PC-3 (cell line): Measurements from ENCODE around the gene CEP89. TPM values are rescaled to one million over a fixed set of nuclear protein-coding genes. Genes with fewer than 3 reads are reported as not detected.

Experiments used
- ATAC-seq: fragments of 200-7000 bp; cut with Tn5 transposase; 2 replicates; pipeline ENCODE4 v1.9.1; 2020; ENCODE audit warnings: mild to moderate bottlenecking, moderate library complexity
- BruUV-seq: library from RNA; stranded (reverse); fragments of 400-500 nt; replicated peaks from 2 replicates; lab custom pipeline; 2021; lab: Mats Ljungman, UMichigan
- CTCF ChIA-PET: fragments of 300-600 bp; sonication (Branson Sonifier 250); formaldehyde crosslinking; loops from one replicate; lab custom pipeline; 2022; ENCODE audit warnings: antibody characterized with exemption; lab: Charles Lee
- POLR2A ChIA-PET: fragments of 300-600 bp; sonication (Branson Sonifier 250); formaldehyde crosslinking; loops from one replicate; lab custom pipeline; 2022; ENCODE audit warnings: antibody characterized with exemption; ENCODE audit not compliant: unreplicated experiment; lab: Charles Lee
- DNase-seq: peaks from one replicate; pipeline ENCODE4 v3.0.0-alpha.2; 2015
- H2AFZ ChIP-seq: fragments of 300-600 bp; sonication (generic); 2 replicates; pipeline ENCODE4 v1.6.0; 2016; ENCODE audit warnings: antibody characterized with exemption, low read length
- H3F3A ChIP-seq: fragments of 300-600 bp; sonication (generic); one replicate; pipeline ENCODE4 v1.6.0; 2017; ENCODE audit warnings: antibody characterized with exemption, low read length, control low read depth, mild to moderate bottlenecking; ENCODE audit not compliant: unreplicated experiment
- H3K27ac ChIP-seq: fragments of 300-600 bp; sonication (generic); 2 replicates; pipeline ENCODE4 v1.5.1; 2016; ENCODE audit warnings: mild to moderate bottlenecking, low read length
- H3K27me3 ChIP-seq: fragments of 300-600 bp; sonication (generic); 2 replicates; pipeline ENCODE4 v1.6.1; 2016; ENCODE audit warnings: low read length, mixed read lengths
- H3K36me3 ChIP-seq: fragments of 300-600 bp; sonication (generic); 2 replicates; pipeline ENCODE4 v1.6.1; 2016; ENCODE audit warnings: low read depth, mixed run types, low read length, mixed read lengths
- H3K4me1 ChIP-seq: fragments of 300-600 bp; sonication (generic); 2 replicates; pipeline ENCODE4 v1.5.1; 2016; ENCODE audit warnings: low read length; ENCODE audit not compliant: insufficient read depth
- H3K4me2 ChIP-seq: fragments of 300-600 bp; sonication (generic); 2 replicates; pipeline ENCODE4 v1.6.0; 2016; ENCODE audit warnings: low read length
- H3K4me3 ChIP-seq: fragments of 300-600 bp; sonication (generic); 2 replicates; pipeline ENCODE4 v1.5.1; 2016; ENCODE audit warnings: mild to moderate bottlenecking, low read length, mixed read lengths
- H3K79me2 ChIP-seq: fragments of 300-600 bp; sonication (generic); 2 replicates; pipeline ENCODE4 v1.6.1; 2017; ENCODE audit warnings: low read length, mixed read lengths
- H3K9ac ChIP-seq: fragments of 300-600 bp; sonication (generic); 2 replicates; pipeline ENCODE4 v1.6.0; 2016; ENCODE audit warnings: mild to moderate bottlenecking, low read length
- H3K9me2 ChIP-seq: fragments of 300-600 bp; sonication (generic); replicated peaks from 2 replicates; pipeline ENCODE4 v1.6.1; 2016; ENCODE audit warnings: mixed run types, low read length, mixed read lengths
- H3K9me3 ChIP-seq: fragments of 300-600 bp; sonication (generic); 2 replicates; pipeline ENCODE4 v1.6.1; 2016; ENCODE audit warnings: low read length, mixed read lengths
- H4K20me1 ChIP-seq: fragments of 300-600 bp; sonication (generic); 2 replicates; pipeline ENCODE4 v1.6.1; 2016; ENCODE audit warnings: low read length, mixed read lengths
- EZH2 ChIP-seq: fragments of 300-600 bp; sonication (generic); IDR thresholded peaks from one replicate; pipeline ENCODE4 v1.6.1; 2017; ENCODE audit warnings: antibody characterized with exemption, mild to moderate bottlenecking, low read length; ENCODE audit not compliant: unreplicated experiment
- EZH2phosphoT487 ChIP-seq: fragments of 300-600 bp; sonication (generic); IDR thresholded peaks from 2 replicates; pipeline ENCODE4 v1.6.1; 2018; ENCODE audit warnings: mild to moderate bottlenecking, antibody characterized with exemption, low read length, borderline replicate concordance
- intact Hi-C: fragments of 100-400 bp; cut with micrococcal nuclease; formaldehyde crosslinking; loops from 2 replicates; pipeline ENCODE4 v1.9.0; 2023
- total RNA-seq: library from RNA; depleted of rRNA; stranded (reverse); fragments of >200 nt; gene quantifications from 2 replicates; pipeline ENCODE4 v1.2.3, GENCODE V29; 2014; rRNA removed
- TF ChIP-seq, protein P1 (sequence below): fragments of 300-600 bp; sonication (generic); conservative IDR thresholded peaks from 2 replicates; pipeline ENCODE4 v1.5.1; 2017; ENCODE audit warnings: antibody characterized with exemption, low read depth, mild to moderate bottlenecking, low read length

Gene CEP89
- total RNA-seq, 1 experiment from 2014 or later: 9.1 TPM

GRCh38 chr19:32828643-32829344 lies 143.0 kb downstream of the CEP89 start:
- H3K9ac ChIP-seq: no peak overlapping the region
- H3F3A ChIP-seq: no peaks in the 10 kb centered on the region
- POLR2A ChIA-PET: no interaction called here
- H3K36me3 ChIP-seq: no peaks in the 10 kb centered on the region
- intact Hi-C loops: no loop called here
- H3K4me3 ChIP-seq: no peak overlapping the region
- H3K9me2 ChIP-seq: no peaks in the 10 kb centered on the region
- ATAC-seq (no peak), DNase-seq (no peak)
- H3K4me2 ChIP-seq: no peak overlapping the region
- H3K27me3 ChIP-seq: no peaks in the 10 kb centered on the region
- no TSS peak for BruUV-seq
- CTCF ChIA-PET: no interaction called here
- no peaks in the 10 kb centered on the region for H3K4me1 ChIP-seq
- no peaks in the 10 kb centered on the region for H3K79me2 ChIP-seq
- TF ChIP-seq, protein P1, sequence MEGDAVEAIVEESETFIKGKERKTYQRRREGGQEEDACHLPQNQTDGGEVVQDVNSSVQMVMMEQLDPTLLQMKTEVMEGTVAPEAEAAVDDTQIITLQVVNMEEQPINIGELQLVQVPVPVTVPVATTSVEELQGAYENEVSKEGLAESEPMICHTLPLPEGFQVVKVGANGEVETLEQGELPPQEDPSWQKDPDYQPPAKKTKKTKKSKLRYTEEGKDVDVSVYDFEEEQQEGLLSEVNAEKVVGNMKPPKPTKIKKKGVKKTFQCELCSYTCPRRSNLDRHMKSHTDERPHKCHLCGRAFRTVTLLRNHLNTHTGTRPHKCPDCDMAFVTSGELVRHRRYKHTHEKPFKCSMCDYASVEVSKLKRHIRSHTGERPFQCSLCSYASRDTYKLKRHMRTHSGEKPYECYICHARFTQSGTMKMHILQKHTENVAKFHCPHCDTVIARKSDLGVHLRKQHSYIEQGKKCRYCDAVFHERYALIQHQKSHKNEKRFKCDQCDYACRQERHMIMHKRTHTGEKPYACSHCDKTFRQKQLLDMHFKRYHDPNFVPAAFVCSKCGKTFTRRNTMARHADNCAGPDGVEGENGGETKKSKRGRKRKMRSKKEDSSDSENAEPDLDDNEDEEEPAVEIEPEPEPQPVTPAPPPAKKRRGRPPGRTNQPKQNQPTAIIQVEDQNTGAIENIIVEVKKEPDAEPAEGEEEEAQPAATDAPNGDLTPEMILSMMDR: no peak
- TF ChIP-seq EZH2phosphoT487 (no peak), EZH2 (no peak)
- no peak overlapping the region for H3K27ac ChIP-seq
- H2AFZ ChIP-seq: no peak overlapping the region
- H3K9me3 ChIP-seq: no peaks in the 10 kb centered on the region
- no peaks in the 10 kb centered on the region for H4K20me1 ChIP-seq

GRCh38 chr19:32828139-32828538 lies 143.6 kb downstream of the CEP89 start:
- H3K4me2 ChIP-seq: no peak overlapping the region
- TF ChIP-seq, protein P1: no peak
- TF ChIP-seq EZH2phosphoT487 (no peak), EZH2 (no peak)
- no peaks in the 10 kb centered on the region for H3F3A ChIP-seq
- no peaks in the 10 kb centered on the region for H3K27me3 ChIP-seq
- no TSS peak for BruUV-seq
- no peak overlapping the region for H3K9ac ChIP-seq
- H4K20me1 ChIP-seq: no peaks in the 10 kb centered on the region
- H3K36me3 ChIP-seq: no peaks in the 10 kb centered on the region
- no peaks in the 10 kb centered on the region for H3K9me2 ChIP-seq
- H3K79me2 ChIP-seq: no peaks in the 10 kb centered on the region
- ChIA-PET POLR2A (no interaction called here), CTCF (no interaction called here)
- H3K4me3 ChIP-seq: no peak overlapping the region
- no peaks in the 10 kb centered on the region for H3K9me3 ChIP-seq
- no peak for ATAC-seq
- no peak overlapping the region for H2AFZ ChIP-seq
- H3K27ac ChIP-seq: no peak overlapping the region
- no peaks in the 10 kb centered on the region for H3K4me1 ChIP-seq
- no peak for DNase-seq
- intact Hi-C loops: no loop called here

Other genes starting within 250 kb of the CEP89 start
- not detected in 2 replicates for gene SLC7A9, start 102.2 kb downstream of the CEP89 start, total RNA-seq
- gene FAAP24, start 284 bp upstream of the CEP89 start, total RNA-seq: 3.0 and 4.3 TPM in 2 replicates
- gene RHPN2, start 92.9 kb upstream of the CEP89 start, total RNA-seq: 21.8 and 32.8 TPM in 2 replicates
- 3.9 and 6.9 TPM in 2 replicates for gene GPATCH1, start 109.2 kb upstream of the CEP89 start, total RNA-seq
- gene WDR88, start 160.2 kb upstream of the CEP89 start, total RNA-seq: not detected in 2 replicates
- 20.4 and 25.9 TPM in 2 replicates for gene LRP3, start 222.4 kb upstream of the CEP89 start, total RNA-seq